ENCODE measurements around the gene RBBP8. TPM values are rescaled to one million over a fixed set of nuclear protein-coding genes. Genes with fewer than 3 reads are reported as not detected.
A peak's percentile ranks its signal among the peaks of the same experiment; 100 is the strongest.

Gene RBBP8
- total and polyA plus RNA-seq, 8 donors = 6.4 to 54.0 (median 30.1) TPM

DNA sequence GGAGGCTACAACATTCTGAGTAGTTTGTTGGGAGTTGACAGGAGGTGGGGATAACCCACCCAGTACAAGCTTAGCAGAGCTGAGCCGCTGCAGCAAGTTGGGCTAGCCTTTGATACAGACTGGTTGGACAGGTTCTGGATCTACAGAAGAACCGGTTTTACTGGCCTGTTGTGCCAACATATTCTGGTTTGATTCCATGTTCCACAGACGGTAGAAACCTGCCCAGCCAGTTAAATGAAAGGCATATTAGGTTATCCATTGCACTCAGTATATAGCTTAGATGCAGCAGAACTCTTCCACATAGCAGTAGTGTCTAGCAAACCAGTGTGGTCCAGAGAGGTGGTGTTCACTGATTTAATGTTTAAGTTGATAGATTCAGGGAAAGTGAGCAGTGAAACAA, 19.3 kb upstream of the RBBP8 start:
- H3K27ac ChIP-seq = peak overlapping the region in 4 of 5 donors; percentile 30 to 48 (median 42)
- no peaks in the 10 kb centered on the region for H3K27me3 ChIP-seq
- H3K4me3 ChIP-seq = peak overlapping the region; percentile 9 to 14 (median 10)
- intact Hi-C loops (cut with DNase I; ENCODE audit: low total_unique reads) = no loop called here
- no peaks in the 10 kb centered on the region for H3K36me3 ChIP-seq
- TF ChIP-seq POLR2A (IDR thresholded peaks at IDR 0.05) (no peak), POLR2AphosphoS5 (IDR thresholded peaks at IDR 0.05) (peak in 2 of 3 donors; percentile 85 to 94)
- DNase-seq = peak; percentile 88 to 95
- H3K4me1 ChIP-seq = peaks cover 0 to 8% (median 5%) of the 10 kb centered on the region in 4 donors
- WGBS, 5 donors = 23 to 44% (median 30%) methylated on average over 3 of the region's 3 CpGs
- H3K9me3 ChIP-seq = no peaks in the 10 kb centered on the region

GRCh38 chr18:22914633-22915032, 18.5 kb upstream of the RBBP8 start:
- peaks cover 0 to 8% (median 5%) of the 10 kb centered on the region in 4 donors for H3K4me1 ChIP-seq
- peak overlapping the region; percentile 9 to 14 (median 10) for H3K4me3 ChIP-seq
- H3K27ac ChIP-seq = peak overlapping the region in 4 of 5 donors; percentile 30 to 48 (median 40)
- peak in 1 of 2 donors; percentile 13 for DNase-seq
- 30 to 55% (median 37%) methylated on average over 3 of the region's 3 CpGs for WGBS, 5 donors
- TF ChIP-seq EP300 (IDR thresholded peaks at IDR 0.05) (no peak), POLR2A (IDR thresholded peaks at IDR 0.05) (no peak), POLR2AphosphoS5 (IDR thresholded peaks at IDR 0.05) (no peak)
- TF ChIP-seq, protein P1, sequence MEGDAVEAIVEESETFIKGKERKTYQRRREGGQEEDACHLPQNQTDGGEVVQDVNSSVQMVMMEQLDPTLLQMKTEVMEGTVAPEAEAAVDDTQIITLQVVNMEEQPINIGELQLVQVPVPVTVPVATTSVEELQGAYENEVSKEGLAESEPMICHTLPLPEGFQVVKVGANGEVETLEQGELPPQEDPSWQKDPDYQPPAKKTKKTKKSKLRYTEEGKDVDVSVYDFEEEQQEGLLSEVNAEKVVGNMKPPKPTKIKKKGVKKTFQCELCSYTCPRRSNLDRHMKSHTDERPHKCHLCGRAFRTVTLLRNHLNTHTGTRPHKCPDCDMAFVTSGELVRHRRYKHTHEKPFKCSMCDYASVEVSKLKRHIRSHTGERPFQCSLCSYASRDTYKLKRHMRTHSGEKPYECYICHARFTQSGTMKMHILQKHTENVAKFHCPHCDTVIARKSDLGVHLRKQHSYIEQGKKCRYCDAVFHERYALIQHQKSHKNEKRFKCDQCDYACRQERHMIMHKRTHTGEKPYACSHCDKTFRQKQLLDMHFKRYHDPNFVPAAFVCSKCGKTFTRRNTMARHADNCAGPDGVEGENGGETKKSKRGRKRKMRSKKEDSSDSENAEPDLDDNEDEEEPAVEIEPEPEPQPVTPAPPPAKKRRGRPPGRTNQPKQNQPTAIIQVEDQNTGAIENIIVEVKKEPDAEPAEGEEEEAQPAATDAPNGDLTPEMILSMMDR (IDR thresholded peaks at IDR 0.05) = no peak
- H3K36me3 ChIP-seq = no peaks in the 10 kb centered on the region
- H3K27me3 ChIP-seq = no peaks in the 10 kb centered on the region
- intact Hi-C loops (cut with DNase I; ENCODE audit: low total_unique reads) = no loop called here
- no peaks in the 10 kb centered on the region for H3K9me3 ChIP-seq

- no peak for DNase-seq
- Histone ChIP-seq H3K27ac (peak overlapping the region in 1 of 5 donors; percentile 39), H3K4me1 (peaks cover 0 to 8% (median 5%) of the 10 kb centered on the region in 4 donors), H3K9me3 (no peaks in the 10 kb centered on the region), H3K4me3 (no peak overlapping the region), H3K36me3 (no peaks in the 10 kb centered on the region), H3K27me3 (no peaks in the 10 kb centered on the region)
- intact Hi-C loops (cut with DNase I; ENCODE audit: low total_unique reads) = no loop called here
- TF ChIP-seq POLR2A (IDR thresholded peaks at IDR 0.05) (no peak), EP300 (IDR thresholded peaks at IDR 0.05) (no peak), POLR2AphosphoS5 (IDR thresholded peaks at IDR 0.05) (no peak)
- TF ChIP-seq, protein P1 (IDR thresholded peaks at IDR 0.05) = no peak
Observed at GRCh38 chr18:22915337-22915736, 17.8 kb upstream of the RBBP8 start.

GRCh38 chr18:22921772-22922171, 11.4 kb upstream of the RBBP8 start:
- intact Hi-C loops (cut with DNase I; ENCODE audit: low total_unique reads) = no loop called here

DNA sequence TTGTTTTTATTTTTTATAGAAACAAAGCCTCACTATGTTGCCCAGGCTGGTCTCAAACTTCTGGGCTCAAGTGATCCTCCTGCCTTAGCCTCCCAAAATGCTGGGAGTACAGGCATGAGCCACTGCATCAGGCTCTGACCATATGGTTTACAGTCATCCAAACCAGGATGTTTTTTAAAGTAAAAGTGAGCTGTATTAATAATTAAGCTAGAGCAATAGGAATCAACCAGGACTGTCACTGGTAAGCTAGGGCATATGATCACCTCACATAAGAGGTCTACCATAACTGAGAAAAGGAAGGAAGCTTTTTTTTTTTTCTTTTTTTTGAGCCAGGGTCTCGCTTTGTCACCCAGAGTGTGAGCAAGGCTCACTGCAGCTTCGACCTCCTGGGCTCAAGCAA, 8.5 kb upstream of the RBBP8 start:
- intact Hi-C loops (cut with DNase I; ENCODE audit: low total_unique reads) = no loop called here
- H3K4me3 ChIP-seq = no peak overlapping the region
- H3K27ac ChIP-seq = no peak overlapping the region
- no peaks in the 10 kb centered on the region for H3K36me3 ChIP-seq
- no peaks in the 10 kb centered on the region for H3K27me3 ChIP-seq
- no peaks in the 10 kb centered on the region for H3K4me1 ChIP-seq
- TF ChIP-seq POLR2A (IDR thresholded peaks at IDR 0.05) = no peak
- no peak for TF ChIP-seq EP300 (IDR thresholded peaks at IDR 0.05)
- TF ChIP-seq, protein P1 (IDR thresholded peaks at IDR 0.05) = no peak
- TF ChIP-seq POLR2AphosphoS5 (IDR thresholded peaks at IDR 0.05) = no peak
- 88 to 97% (median 93%) methylated on average over 2 of the region's 2 CpGs for WGBS, 5 donors
- no peaks in the 10 kb centered on the region for H3K9me3 ChIP-seq
- DNase-seq = no peak

More at GRCh38 chr18:22921772-22922171, 11.4 kb upstream of the RBBP8 start:
- DNase-seq = no peak
- Histone ChIP-seq H3K9me3 (no peaks in the 10 kb centered on the region), H3K27ac (no peak overlapping the region), H3K4me1 (no peaks in the 10 kb centered on the region), H3K27me3 (no peaks in the 10 kb centered on the region), H3K4me3 (no peak overlapping the region), H3K36me3 (no peaks in the 10 kb centered on the region)
- TF ChIP-seq, protein P1 (IDR thresholded peaks at IDR 0.05) = no peak
- no peak for TF ChIP-seq EP300 (IDR thresholded peaks at IDR 0.05)
- TF ChIP-seq POLR2A (IDR thresholded peaks at IDR 0.05) = no peak
- TF ChIP-seq POLR2AphosphoS5 (IDR thresholded peaks at IDR 0.05) = no peak
- 34 to 45% (median 39%) methylated on average over 3 of the region's 3 CpGs for WGBS, 5 donors

Data from stomach (tissue), 9 donors.